CD4-positive, alpha-beta T cell (primary cell): ENCODE measurements around the gene FILIP1. TPM values are rescaled to one million over a fixed set of nuclear protein-coding genes. Genes with fewer than 3 reads are reported as not detected.
"Not testable (repeated sequence)": the region's sequence is repeated elsewhere in the genome, so short reads cannot be mapped to it uniquely, and the experiment has no call there.

Experiments
- ATAC-seq: fragments of 200-7000 bp; cut with Tn5 transposase; one replicate; pipeline ENCODE4 v1.10.0; 2022; ENCODE audit warnings: mild to moderate bottlenecking; ENCODE audit not compliant: poor library complexity
- CTCF ChIA-PET: fragments of 350-600 bp; sonication (Branson Sonifier 250); formaldehyde crosslinking; loops from one replicate; lab custom pipeline; 2021; ENCODE audit warnings: antibody characterized with exemption, inconsistent platforms; lab: Charles Lee
- POLR2A ChIA-PET: fragments of 350-600 bp; sonication (Branson Sonifier 250); formaldehyde crosslinking; loops from one replicate; lab custom pipeline; 2021; ENCODE audit warnings: antibody characterized with exemption, inconsistent platforms; lab: Charles Lee
- DNase-seq, 14 experiments: peaks; one replicate each; pipeline ENCODE4 v3.0.0-alpha.2; 2013 to 2020; ENCODE audit warnings: mixed read lengths in 2 of 14
- H3K27ac ChIP-seq, 2 donors: one replicate each; pipeline versions ENCODE4 v1.5.1 to v1.7.0; 2013; ENCODE audit warnings: low read length in 2 of 2, low read depth in 1 of 2, mild to moderate bottlenecking in 1 of 2
- H3K27me3 ChIP-seq, 2 experiments: 1 replicate in 1 of 2; 2 replicates in 1 of 2; pipeline versions ENCODE4 v1.6.1 to v1.7.0; 2013; ENCODE audit warnings: low read length in 2 of 2, control low read depth in 1 of 2, mild to moderate bottlenecking in 1 of 2, moderate library complexity in 1 of 2; ENCODE audit not compliant: insufficient read depth in 2 of 2, control insufficient read depth in 1 of 2
- H3K36me3 ChIP-seq: one replicate; pipeline ENCODE4 v1.6.1; 2013; ENCODE audit warnings: low read length, control low read depth; ENCODE audit not compliant: insufficient read depth
- H3K4me1 ChIP-seq: one replicate; pipeline ENCODE4 v1.6.1; 2013; ENCODE audit warnings: low read length, control low read depth; ENCODE audit not compliant: insufficient read depth
- H3K4me3 ChIP-seq: one replicate; pipeline ENCODE4 v1.5.1; 2013; ENCODE audit warnings: mild to moderate bottlenecking, low read length, moderate library complexity
- H3K9me3 ChIP-seq, 2 experiments: 1 replicate in 1 of 2; 2 replicates in 1 of 2; pipeline versions ENCODE4 v1.6.1 to v1.7.0; 2013; ENCODE audit warnings: low read length in 2 of 2, mild to moderate bottlenecking in 2 of 2, control low read depth in 1 of 2, moderate library complexity in 1 of 2; ENCODE audit not compliant: control insufficient read depth in 1 of 2, insufficient read depth in 1 of 2
- H3K27ac Mint-ChIP-seq: one replicate; pipeline ENCODE4 v1.8.0; 2020; ENCODE audit warnings: mixed read lengths
- H3K27me3 Mint-ChIP-seq: one replicate; pipeline ENCODE4 v1.8.0; 2021; ENCODE audit warnings: mixed read lengths
- H3K36me3 Mint-ChIP-seq: one replicate; pipeline ENCODE4 v1.8.0; 2021; ENCODE audit warnings: low read depth, mixed read lengths
- H3K4me1 Mint-ChIP-seq: one replicate; pipeline ENCODE4 v1.8.0; 2021; ENCODE audit warnings: low read depth, mixed read lengths
- H3K4me3 Mint-ChIP-seq: one replicate; pipeline ENCODE4 v1.8.0; 2020; ENCODE audit warnings: mild to moderate bottlenecking, mixed read lengths
- H3K9me3 Mint-ChIP-seq: one replicate; pipeline ENCODE4 v1.8.0; 2020; ENCODE audit warnings: mixed read lengths
- CTCF ChIP-seq: fragments of 200-600 bp; IDR thresholded peaks from one replicate; pipeline ENCODE4 v1.8.0; 2022; ENCODE audit warnings: antibody characterized with exemption, mild to moderate bottlenecking
- intact Hi-C, 2 experiments: fragments of 100-400 bp; cut with DNase I in 1 of 2; cut with micrococcal nuclease in 1 of 2; formaldehyde crosslinking; loops; one replicate each; pipeline versions ENCODE4 v1.15.1 to v1.9.0; 2023 to 2025; cut with DNase I, micrococcal nuclease
- total RNA-seq, 174 experiments: library from RNA in 2 of 174; stranded (reverse) in 2 of 174; gene quantifications; one replicate each; pipeline ENCODE4 v1.2.3 and lab custom pipeline; 2021 to 2026

FILIP1 gene
- total RNA-seq, 2 experiments from 2014 or later: 0.06 TPM; not detected in 1

GRCh38 chr6:75446241-75446880, 47.2 kb downstream of the FILIP1 start:
- H3K9me3 Mint-ChIP-seq: no peaks in the 10 kb centered on the region
- POLR2A ChIA-PET: no interaction called here
- Histone ChIP-seq H3K36me3 (no peaks in the 10 kb centered on the region), H3K4me1 (no peaks in the 10 kb centered on the region), H3K4me3 (no peak overlapping the region), H3K27me3 (no peaks in the 10 kb centered on the region), H3K9me3 (no peaks in the 10 kb centered on the region), H3K27ac (no peak overlapping the region)
- no peak overlapping the region for H3K4me3 Mint-ChIP-seq
- CTCF ChIA-PET: no interaction called here
- no peaks in the 10 kb centered on the region for H3K36me3 Mint-ChIP-seq
- DNase-seq (no peak), ATAC-seq (no peak)
- peaks cover 18% of the 10 kb centered on the region for H3K27me3 Mint-ChIP-seq
- TF ChIP-seq CTCF: no peak
- intact Hi-C loops: no loop called here
- H3K4me1 Mint-ChIP-seq: no peaks in the 10 kb centered on the region
- H3K27ac Mint-ChIP-seq: no peak overlapping the region

GRCh38 chr6:75445738-75446137, 47.9 kb downstream of the FILIP1 start:
- no peaks in the 10 kb centered on the region for H3K4me1 Mint-ChIP-seq
- Histone ChIP-seq H3K9me3 (no peaks in the 10 kb centered on the region), H3K27ac (no peak overlapping the region), H3K27me3 (no peaks in the 10 kb centered on the region), H3K4me1 (no peaks in the 10 kb centered on the region), H3K36me3 (no peaks in the 10 kb centered on the region), H3K4me3 (no peak overlapping the region)
- H3K36me3 Mint-ChIP-seq: no peaks in the 10 kb centered on the region
- ChIA-PET CTCF (no interaction called here), POLR2A (no interaction called here)
- DNase-seq: no peak
- intact Hi-C loops: no loop called here
- ATAC-seq: no peak
- no peak overlapping the region for H3K27ac Mint-ChIP-seq
- no peak overlapping the region for H3K4me3 Mint-ChIP-seq
- H3K9me3 Mint-ChIP-seq: no peaks in the 10 kb centered on the region
- TF ChIP-seq CTCF: no peak
- peaks cover 18% of the 10 kb centered on the region for H3K27me3 Mint-ChIP-seq

GRCh38 chr6:75444899-75445298, 48.7 kb downstream of the FILIP1 start:
- ChIA-PET POLR2A (no interaction called here), CTCF (no interaction called here)
- intact Hi-C loops: no loop called here
- Histone ChIP-seq H3K27ac (no peak overlapping the region), H3K4me3 (no peak overlapping the region), H3K36me3 (no peaks in the 10 kb centered on the region), H3K27me3 (no peaks in the 10 kb centered on the region), H3K9me3 (no peaks in the 10 kb centered on the region), H3K4me1 (no peaks in the 10 kb centered on the region)
- no peak for TF ChIP-seq CTCF
- H3K27ac Mint-ChIP-seq: no peak overlapping the region
- no peaks in the 10 kb centered on the region for H3K36me3 Mint-ChIP-seq
- no peaks in the 10 kb centered on the region for H3K9me3 Mint-ChIP-seq
- H3K4me1 Mint-ChIP-seq: no peaks in the 10 kb centered on the region
- DNase-seq (no peak), ATAC-seq (no peak)
- H3K27me3 Mint-ChIP-seq: peaks cover 18% of the 10 kb centered on the region
- H3K4me3 Mint-ChIP-seq: no peak overlapping the region

- H3K9me3 Mint-ChIP-seq, H3K4me1 ChIP-seq, intact Hi-C loops: not testable (repeated sequence)
These were observed 51.7 kb downstream of the FILIP1 start for GRCh38 chr6:75441883-75442282.

GRCh38 chr6:75441479-75441878, 52.1 kb downstream of the FILIP1 start:
- H3K4me1 ChIP-seq, CTCF ChIA-PET, intact Hi-C loops, H3K27ac ChIP-seq, H3K27ac Mint-ChIP-seq, ATAC-seq, H3K4me3 Mint-ChIP-seq, H3K9me3 ChIP-seq, H3K36me3 Mint-ChIP-seq, DNase-seq, H3K4me1 Mint-ChIP-seq, H3K27me3 ChIP-seq, H3K9me3 Mint-ChIP-seq, POLR2A ChIA-PET, H3K36me3 ChIP-seq, H3K4me3 ChIP-seq: not testable (repeated sequence)
- peaks cover 15% of the 10 kb centered on the region for H3K27me3 Mint-ChIP-seq

More at GRCh38 chr6:75441883-75442282, 51.7 kb downstream of the FILIP1 start:
- H3K9me3 ChIP-seq, H3K36me3 ChIP-seq, DNase-seq, CTCF ChIA-PET, H3K4me1 Mint-ChIP-seq, H3K36me3 Mint-ChIP-seq, H3K27me3 ChIP-seq, POLR2A ChIA-PET, H3K27ac ChIP-seq, H3K4me3 Mint-ChIP-seq, H3K4me3 ChIP-seq, H3K27ac Mint-ChIP-seq, ATAC-seq: not testable (repeated sequence)
- H3K27me3 Mint-ChIP-seq: peaks cover 15% of the 10 kb centered on the region
